GM10266 (cell line): ENCODE data around the gene FAM216A.
"Not testable (repeated sequence)": the region's sequence is repeated elsewhere in the genome, so short reads cannot be mapped to it uniquely, and the experiment has no call there.

Experiments used
- DNase-seq: peaks from one replicate; pipeline ENCODE4 v3.0.0; 2012; ENCODE audit errors: extremely low spot score
- CTCF ChIP-seq: IDR thresholded peaks from 2 replicates; pipeline ENCODE4 v1.5.1; 2012; ENCODE audit warnings: mild to moderate bottlenecking, low read depth; ENCODE audit not compliant: control insufficient read depth, insufficient read depth; ENCODE audit errors: missing control alignments

Gene FAM216A

GRCh38 chr12:110468214-110469048 is at the start of gene FAM216A, which contains the start of gene GPN3:
Gene FAM216A (plus strand): TSS chr12:110468845. CDS start chr12:110468876, 31 bp downstream.
Gene GPN3 (minus strand): TSS chr12:110468257. CDS start chr12:110468203, 54 bp downstream.
- peak; percentile 94 for DNase-seq
- no peak for TF ChIP-seq CTCF

- DNase-seq, result not testable (repeated sequence)
Observed at GRCh38 chr12:110420644-110421043, 48.0 kb upstream of the FAM216A start.

- DNase-seq, result no peak
- no peak for TF ChIP-seq CTCF
Observed at GRCh38 chr12:110421159-110421661, 47.4 kb upstream of the FAM216A start.

GRCh38 chr12:110421701-110422100 is 46.9 kb upstream of the FAM216A start:
- DNase-seq, result no peak
- no peak for TF ChIP-seq CTCF

- DNase-seq, result no peak
- TF ChIP-seq CTCF, result no peak
Observed at GRCh38 chr12:110424237-110424636, 44.4 kb upstream of the FAM216A start.

GRCh38 chr12:110426406-110426805 is 42.2 kb upstream of the FAM216A start:
- DNase-seq, result no peak
- TF ChIP-seq CTCF, result no peak

- DNase-seq, result not testable (repeated sequence)
Observed at GRCh38 chr12:110429676-110430075, 39.0 kb upstream of the FAM216A start.

GRCh38 chr12:110431957-110432587 is 36.6 kb upstream of the FAM216A start:
- DNase-seq, result no peak
- TF ChIP-seq CTCF, result no peak
